Parathyroid adenoma (tissue), 2 donors: ENCODE measurements around the gene SLC6A19.

Experiments used
- H2AFZ ChIP-seq: fragments of 300-600 bp; sonication (generic); one replicate; pipeline ENCODE4 v1.7.0; 2017; ENCODE audit warnings: antibody characterized with exemption, mild to moderate bottlenecking
- H3K27ac ChIP-seq: fragments of 300-600 bp; sonication (generic); one replicate; pipeline ENCODE4 v1.7.0; 2017
- H3K27me3 ChIP-seq: fragments of 300-600 bp; sonication (generic); one replicate; pipeline ENCODE4 v1.7.0; 2017; ENCODE audit warnings: low read length; ENCODE audit not compliant: control insufficient read depth, insufficient read depth
- H3K36me3 ChIP-seq: fragments of 300-600 bp; sonication (generic); one replicate; pipeline ENCODE4 v1.7.0; 2017; ENCODE audit warnings: low read length; ENCODE audit not compliant: control insufficient read depth, insufficient read depth
- H3K4me1 ChIP-seq: fragments of 300-600 bp; sonication (generic); one replicate; pipeline ENCODE4 v1.7.0; 2017; ENCODE audit warnings: control low read depth
- H3K4me2 ChIP-seq: fragments of 300-600 bp; sonication (generic); one replicate; pipeline ENCODE4 v1.7.0; 2017; ENCODE audit warnings: low read length
- H3K4me3 ChIP-seq: fragments of 300-600 bp; sonication (generic); one replicate; pipeline ENCODE4 v1.7.0; 2017; ENCODE audit warnings: low read depth, low read length
- H3K79me2 ChIP-seq: fragments of 300-600 bp; sonication (generic); one replicate; pipeline ENCODE4 v1.7.0; 2017; ENCODE audit warnings: control low read depth
- H3K9ac ChIP-seq: fragments of 300-600 bp; sonication (generic); one replicate; pipeline ENCODE4 v1.7.0; 2017; ENCODE audit warnings: mild to moderate bottlenecking
- H3K9me3 ChIP-seq: fragments of 300-600 bp; sonication (generic); one replicate; pipeline ENCODE4 v1.7.0; 2017; ENCODE audit warnings: low read length; ENCODE audit not compliant: control insufficient read depth
- TF ChIP-seq, protein P1 (sequence below): fragments of 300-600 bp; sonication (generic); IDR thresholded peaks from one replicate; pipeline ENCODE4 v1.7.0; 2017; ENCODE audit warnings: antibody characterized with exemption, mild to moderate bottlenecking
- donor health status: primary hyperparathyroidism.

Gene SLC6A19

DNA sequence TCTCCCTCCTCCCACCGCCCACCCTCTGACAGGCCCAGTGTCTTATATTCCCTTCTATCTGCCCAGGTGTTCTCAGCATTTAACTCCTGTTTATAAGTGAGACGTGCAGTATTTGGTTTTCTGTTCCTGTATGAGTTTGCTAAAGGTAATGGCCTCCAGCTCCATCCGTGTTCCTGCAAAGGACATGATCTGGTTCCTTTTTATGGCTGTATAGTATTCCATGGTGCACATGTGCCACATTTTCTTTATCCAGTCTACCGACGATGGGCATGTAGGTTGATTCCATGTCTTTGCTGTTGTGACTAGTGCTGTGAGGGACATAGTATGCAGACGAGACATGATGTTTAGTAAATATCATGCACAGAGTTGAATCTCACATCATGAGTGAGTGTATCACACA, 7.0 kb upstream of the SLC6A19 start:
- no peak overlapping the region for H3K4me3 ChIP-seq
- no peak overlapping the region for H3K9ac ChIP-seq
- TF ChIP-seq, protein P1, sequence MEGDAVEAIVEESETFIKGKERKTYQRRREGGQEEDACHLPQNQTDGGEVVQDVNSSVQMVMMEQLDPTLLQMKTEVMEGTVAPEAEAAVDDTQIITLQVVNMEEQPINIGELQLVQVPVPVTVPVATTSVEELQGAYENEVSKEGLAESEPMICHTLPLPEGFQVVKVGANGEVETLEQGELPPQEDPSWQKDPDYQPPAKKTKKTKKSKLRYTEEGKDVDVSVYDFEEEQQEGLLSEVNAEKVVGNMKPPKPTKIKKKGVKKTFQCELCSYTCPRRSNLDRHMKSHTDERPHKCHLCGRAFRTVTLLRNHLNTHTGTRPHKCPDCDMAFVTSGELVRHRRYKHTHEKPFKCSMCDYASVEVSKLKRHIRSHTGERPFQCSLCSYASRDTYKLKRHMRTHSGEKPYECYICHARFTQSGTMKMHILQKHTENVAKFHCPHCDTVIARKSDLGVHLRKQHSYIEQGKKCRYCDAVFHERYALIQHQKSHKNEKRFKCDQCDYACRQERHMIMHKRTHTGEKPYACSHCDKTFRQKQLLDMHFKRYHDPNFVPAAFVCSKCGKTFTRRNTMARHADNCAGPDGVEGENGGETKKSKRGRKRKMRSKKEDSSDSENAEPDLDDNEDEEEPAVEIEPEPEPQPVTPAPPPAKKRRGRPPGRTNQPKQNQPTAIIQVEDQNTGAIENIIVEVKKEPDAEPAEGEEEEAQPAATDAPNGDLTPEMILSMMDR: no peak
- H3K4me1 ChIP-seq: no peaks in the 10 kb centered on the region
- H3K4me2 ChIP-seq: no peak overlapping the region
- H3K27me3 ChIP-seq: no peaks in the 10 kb centered on the region
- no peak overlapping the region for H3K27ac ChIP-seq
- no peaks in the 10 kb centered on the region for H3K9me3 ChIP-seq
- H3K36me3 ChIP-seq: no peaks in the 10 kb centered on the region
- no peaks in the 10 kb centered on the region for H3K79me2 ChIP-seq
- H2AFZ ChIP-seq: no peak overlapping the region

DNA sequence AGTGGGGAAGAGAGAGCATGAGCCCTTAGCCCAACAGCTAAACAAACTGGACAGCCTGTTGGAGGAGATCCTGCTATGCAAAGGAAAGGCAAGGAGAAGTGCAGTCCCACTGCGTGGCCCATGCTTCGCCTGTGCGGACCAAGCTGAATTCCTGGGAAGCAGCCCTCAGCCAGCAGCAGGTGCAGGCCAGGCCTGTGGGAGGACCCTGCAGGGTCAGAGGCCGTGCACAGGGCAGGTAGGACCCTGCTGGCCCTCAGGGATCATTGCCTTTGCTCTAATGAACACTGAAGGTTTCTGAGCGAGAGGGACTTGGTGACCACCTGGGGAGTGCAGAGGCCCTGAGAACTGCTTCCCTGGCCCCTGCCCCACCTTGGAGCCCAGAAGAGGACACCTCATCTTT, 6.0 kb upstream of the SLC6A19 start:
- TF ChIP-seq, protein P1: no peak
- no peaks in the 10 kb centered on the region for H3K79me2 ChIP-seq
- H3K9me3 ChIP-seq: no peaks in the 10 kb centered on the region
- no peak overlapping the region for H3K27ac ChIP-seq
- H3K4me2 ChIP-seq: no peak overlapping the region
- no peaks in the 10 kb centered on the region for H3K36me3 ChIP-seq
- no peaks in the 10 kb centered on the region for H3K27me3 ChIP-seq
- no peak overlapping the region for H3K9ac ChIP-seq
- no peak overlapping the region for H2AFZ ChIP-seq
- H3K4me3 ChIP-seq: no peak overlapping the region
- no peaks in the 10 kb centered on the region for H3K4me1 ChIP-seq

DNA sequence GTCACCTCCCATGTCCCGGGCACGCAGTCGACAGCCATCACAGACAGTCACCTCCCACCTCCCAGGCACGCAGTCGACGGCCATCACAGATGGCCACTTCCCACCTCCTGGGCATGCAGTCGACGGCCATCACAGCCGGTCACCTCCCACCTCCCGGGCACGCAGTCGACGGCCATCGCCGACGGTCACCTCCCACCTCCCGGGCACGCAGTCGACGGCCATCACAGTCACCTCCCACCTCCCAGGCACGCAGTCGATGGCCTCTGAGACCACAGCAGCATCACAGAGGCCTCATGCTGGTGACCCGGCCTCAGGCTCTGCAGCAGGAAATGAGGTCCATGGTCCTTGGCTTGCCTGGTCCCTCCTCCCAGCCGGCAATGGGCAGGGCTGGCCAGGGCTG, 5.5 kb upstream of the SLC6A19 start:
- no peaks in the 10 kb centered on the region for H3K79me2 ChIP-seq
- H3K27me3 ChIP-seq: no peaks in the 10 kb centered on the region
- no peak overlapping the region for H2AFZ ChIP-seq
- no peak overlapping the region for H3K27ac ChIP-seq
- no peak overlapping the region for H3K9ac ChIP-seq
- no peaks in the 10 kb centered on the region for H3K9me3 ChIP-seq
- H3K4me1 ChIP-seq: no peaks in the 10 kb centered on the region
- no peaks in the 10 kb centered on the region for H3K36me3 ChIP-seq
- TF ChIP-seq, protein P1: no peak
- no peak overlapping the region for H3K4me3 ChIP-seq
- H3K4me2 ChIP-seq: no peak overlapping the region

DNA sequence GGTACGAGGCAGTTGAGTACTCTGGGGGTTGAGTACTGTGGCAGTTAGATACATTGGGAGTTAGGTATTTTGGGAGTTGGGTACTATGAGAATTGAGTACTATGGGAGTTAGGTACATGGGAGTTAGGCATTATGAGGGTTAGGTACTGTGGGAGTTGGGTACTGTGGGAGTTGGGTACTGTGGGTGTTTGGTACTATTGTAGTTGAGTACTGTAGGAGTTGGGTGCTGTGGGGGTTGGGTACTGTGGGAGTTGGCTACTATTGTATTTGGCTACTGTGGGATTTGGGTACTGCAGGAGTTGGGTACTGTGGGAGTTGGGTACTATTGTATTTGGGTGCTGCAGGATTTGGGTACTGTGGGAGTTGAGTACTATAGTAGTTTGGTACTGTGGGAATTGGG, 4.8 kb upstream of the SLC6A19 start:
- Histone ChIP-seq H3K36me3 (no peaks in the 10 kb centered on the region), H3K27me3 (no peaks in the 10 kb centered on the region), H3K79me2 (no peaks in the 10 kb centered on the region), H3K9ac (no peak overlapping the region), H3K9me3 (no peaks in the 10 kb centered on the region), H3K4me1 (no peaks in the 10 kb centered on the region), H2AFZ (no peak overlapping the region), H3K4me2 (no peak overlapping the region), H3K4me3 (no peak overlapping the region), H3K27ac (no peak overlapping the region)
- TF ChIP-seq, protein P1: no peak

DNA sequence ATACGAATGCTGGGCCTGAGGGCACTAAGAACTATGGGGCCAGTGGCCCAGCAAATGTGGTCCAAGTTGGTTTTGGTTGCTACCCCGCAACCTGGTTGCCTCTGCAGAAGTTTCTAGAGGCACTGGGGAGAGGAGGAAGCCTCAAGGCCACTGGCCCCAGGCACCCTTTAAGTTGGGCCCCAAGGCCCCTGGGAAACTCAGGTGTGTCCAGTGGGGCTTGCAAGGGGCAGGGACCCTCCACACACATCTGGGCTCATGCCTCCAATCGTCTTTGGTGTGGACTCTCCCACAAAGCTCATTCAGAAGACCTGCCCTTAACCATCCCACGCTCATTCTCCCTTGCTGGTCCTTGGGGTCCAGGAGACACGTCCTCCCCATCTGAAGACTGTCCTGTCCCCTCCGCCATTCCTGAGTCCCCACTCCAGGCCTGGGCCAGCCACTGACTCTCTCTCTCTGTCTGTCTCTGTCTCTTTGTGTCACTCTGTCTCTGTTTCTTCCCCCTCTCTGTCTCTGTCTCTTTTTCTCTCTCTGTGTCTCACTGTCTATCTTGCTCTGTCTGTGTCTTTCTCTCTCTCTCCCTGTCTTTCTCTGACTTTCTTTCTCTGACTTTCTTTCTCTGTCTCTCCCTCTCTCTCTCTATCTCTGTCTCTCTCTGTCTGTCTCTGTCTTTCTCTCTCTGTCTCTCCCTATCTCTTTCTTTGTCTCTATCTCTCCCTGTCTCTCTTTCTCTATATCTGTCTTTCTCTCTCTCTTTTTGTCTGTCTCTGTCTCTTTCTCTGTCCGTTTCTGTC, 3.3 kb upstream of the SLC6A19 start:
- Histone ChIP-seq H3K4me3 (no peak overlapping the region), H3K4me2 (no peak overlapping the region), H3K9ac (no peak overlapping the region), H3K4me1 (no peaks in the 10 kb centered on the region), H3K27ac (no peak overlapping the region), H2AFZ (no peak overlapping the region), H3K27me3 (no peaks in the 10 kb centered on the region), H3K9me3 (no peaks in the 10 kb centered on the region), H3K36me3 (no peaks in the 10 kb centered on the region), H3K79me2 (no peaks in the 10 kb centered on the region)
- TF ChIP-seq, protein P1: no peak
